CD4-positive, alpha-beta T cell (primary cell): ENCODE results near the gene DDX59. TPM values are rescaled to one million over a fixed set of nuclear protein-coding genes. Genes with fewer than 3 reads are reported as not detected.

Source experiments
- ATAC-seq: fragments of 200-7000 bp; cut with Tn5 transposase; one replicate; pipeline ENCODE4 v1.10.0; 2022; ENCODE audit warnings: mild to moderate bottlenecking; ENCODE audit not compliant: poor library complexity
- CTCF ChIA-PET: fragments of 350-600 bp; sonication (Branson Sonifier 250); formaldehyde crosslinking; loops from one replicate; lab custom pipeline; 2021; ENCODE audit warnings: antibody characterized with exemption, inconsistent platforms; lab: Charles Lee
- POLR2A ChIA-PET: fragments of 350-600 bp; sonication (Branson Sonifier 250); formaldehyde crosslinking; loops from one replicate; lab custom pipeline; 2021; ENCODE audit warnings: antibody characterized with exemption, inconsistent platforms; lab: Charles Lee
- DNase-seq, 14 experiments: peaks; one replicate each; pipeline ENCODE4 v3.0.0-alpha.2; 2013 to 2020; ENCODE audit warnings: mixed read lengths in 2 of 14
- H3K27ac ChIP-seq, 2 donors: one replicate each; pipeline versions ENCODE4 v1.5.1 to v1.7.0; 2013; ENCODE audit warnings: low read length in 2 of 2, low read depth in 1 of 2, mild to moderate bottlenecking in 1 of 2
- H3K27me3 ChIP-seq, 2 experiments: 1 replicate in 1 of 2; 2 replicates in 1 of 2; pipeline versions ENCODE4 v1.6.1 to v1.7.0; 2013; ENCODE audit warnings: low read length in 2 of 2, control low read depth in 1 of 2, mild to moderate bottlenecking in 1 of 2, moderate library complexity in 1 of 2; ENCODE audit not compliant: insufficient read depth in 2 of 2, control insufficient read depth in 1 of 2
- H3K36me3 ChIP-seq: one replicate; pipeline ENCODE4 v1.6.1; 2013; ENCODE audit warnings: low read length, control low read depth; ENCODE audit not compliant: insufficient read depth
- H3K4me1 ChIP-seq: one replicate; pipeline ENCODE4 v1.6.1; 2013; ENCODE audit warnings: low read length, control low read depth; ENCODE audit not compliant: insufficient read depth
- H3K4me3 ChIP-seq: one replicate; pipeline ENCODE4 v1.5.1; 2013; ENCODE audit warnings: mild to moderate bottlenecking, low read length, moderate library complexity
- H3K9me3 ChIP-seq, 2 experiments: 1 replicate in 1 of 2; 2 replicates in 1 of 2; pipeline versions ENCODE4 v1.6.1 to v1.7.0; 2013; ENCODE audit warnings: low read length in 2 of 2, mild to moderate bottlenecking in 2 of 2, control low read depth in 1 of 2, moderate library complexity in 1 of 2; ENCODE audit not compliant: control insufficient read depth in 1 of 2, insufficient read depth in 1 of 2
- H3K27ac Mint-ChIP-seq: one replicate; pipeline ENCODE4 v1.8.0; 2020; ENCODE audit warnings: mixed read lengths
- H3K27me3 Mint-ChIP-seq: one replicate; pipeline ENCODE4 v1.8.0; 2021; ENCODE audit warnings: mixed read lengths
- H3K36me3 Mint-ChIP-seq: one replicate; pipeline ENCODE4 v1.8.0; 2021; ENCODE audit warnings: low read depth, mixed read lengths
- H3K4me1 Mint-ChIP-seq: one replicate; pipeline ENCODE4 v1.8.0; 2021; ENCODE audit warnings: low read depth, mixed read lengths
- H3K4me3 Mint-ChIP-seq: one replicate; pipeline ENCODE4 v1.8.0; 2020; ENCODE audit warnings: mild to moderate bottlenecking, mixed read lengths
- H3K9me3 Mint-ChIP-seq: one replicate; pipeline ENCODE4 v1.8.0; 2020; ENCODE audit warnings: mixed read lengths
- intact Hi-C, 2 experiments: fragments of 100-400 bp; cut with DNase I in 1 of 2; cut with micrococcal nuclease in 1 of 2; formaldehyde crosslinking; loops; one replicate each; pipeline versions ENCODE4 v1.15.1 to v1.9.0; 2023 to 2025; cut with DNase I, micrococcal nuclease
- total RNA-seq, 174 experiments: library from RNA in 2 of 174; stranded (reverse) in 2 of 174; gene quantifications; one replicate each; pipeline ENCODE4 v1.2.3 and lab custom pipeline; 2021 to 2026
- TF ChIP-seq, protein P1 (sequence below): fragments of 200-600 bp; IDR thresholded peaks from one replicate; pipeline ENCODE4 v1.8.0; 2022; ENCODE audit warnings: antibody characterized with exemption, mild to moderate bottlenecking

The DDX59 gene
- total RNA-seq, 2 experiments from 2014 or later, result 24.7 to 27.6 TPM

- Mint-ChIP-seq H3K4me3 (no peak overlapping the region), H3K9me3 (no peaks in the 10 kb centered on the region), H3K36me3 (peaks cover 56% of the 10 kb centered on the region), H3K27ac (no peak overlapping the region), H3K4me1 (peaks cover 23% of the 10 kb centered on the region), H3K27me3 (no peaks in the 10 kb centered on the region)
- H3K36me3 ChIP-seq, result peaks cover 50% of the 10 kb centered on the region
- intact Hi-C loops, result no loop called here
- ATAC-seq (no peak), DNase-seq (no peak)
- H3K9me3 ChIP-seq, result no peaks in the 10 kb centered on the region
- peaks cover 4% of the 10 kb centered on the region for H3K4me1 ChIP-seq
- H3K27ac ChIP-seq, result no peak overlapping the region
- H3K27me3 ChIP-seq, result no peaks in the 10 kb centered on the region
- ChIA-PET CTCF (no interaction called here), POLR2A (interaction anchor here (0.7 kb wide), 1 partner anchor 1177 kb away, joined by 3 read pairs; no protein-coding TSS in a partner anchor)
- TF ChIP-seq, protein P1, sequence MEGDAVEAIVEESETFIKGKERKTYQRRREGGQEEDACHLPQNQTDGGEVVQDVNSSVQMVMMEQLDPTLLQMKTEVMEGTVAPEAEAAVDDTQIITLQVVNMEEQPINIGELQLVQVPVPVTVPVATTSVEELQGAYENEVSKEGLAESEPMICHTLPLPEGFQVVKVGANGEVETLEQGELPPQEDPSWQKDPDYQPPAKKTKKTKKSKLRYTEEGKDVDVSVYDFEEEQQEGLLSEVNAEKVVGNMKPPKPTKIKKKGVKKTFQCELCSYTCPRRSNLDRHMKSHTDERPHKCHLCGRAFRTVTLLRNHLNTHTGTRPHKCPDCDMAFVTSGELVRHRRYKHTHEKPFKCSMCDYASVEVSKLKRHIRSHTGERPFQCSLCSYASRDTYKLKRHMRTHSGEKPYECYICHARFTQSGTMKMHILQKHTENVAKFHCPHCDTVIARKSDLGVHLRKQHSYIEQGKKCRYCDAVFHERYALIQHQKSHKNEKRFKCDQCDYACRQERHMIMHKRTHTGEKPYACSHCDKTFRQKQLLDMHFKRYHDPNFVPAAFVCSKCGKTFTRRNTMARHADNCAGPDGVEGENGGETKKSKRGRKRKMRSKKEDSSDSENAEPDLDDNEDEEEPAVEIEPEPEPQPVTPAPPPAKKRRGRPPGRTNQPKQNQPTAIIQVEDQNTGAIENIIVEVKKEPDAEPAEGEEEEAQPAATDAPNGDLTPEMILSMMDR, result no peak
- H3K4me3 ChIP-seq, result no peak overlapping the region
Observed at GRCh38 chr1:200652378-200652777, 17.3 kb downstream of the DDX59 start.

DNA sequence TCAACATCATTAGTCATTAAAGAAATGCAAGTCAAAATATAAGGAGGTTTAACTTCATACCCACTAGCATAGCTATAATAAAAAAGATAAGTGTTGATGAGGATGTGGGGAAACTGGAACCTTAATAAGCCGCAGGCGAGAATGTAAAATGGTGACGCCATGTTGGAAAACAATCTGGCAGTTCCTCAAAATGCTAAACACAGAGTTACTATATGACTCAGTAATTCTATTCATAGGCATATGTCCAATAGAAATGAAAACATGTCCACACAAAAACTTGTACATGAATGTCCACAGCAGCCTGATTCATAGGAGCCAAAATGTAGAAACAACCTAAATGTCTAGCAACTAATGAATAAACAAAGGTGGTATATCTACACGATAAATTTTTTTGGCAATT lies 23.2 kb downstream of the DDX59 start:
- Mint-ChIP-seq H3K4me3 (no peak overlapping the region), H3K4me1 (no peaks in the 10 kb centered on the region), H3K36me3 (peaks cover 55% of the 10 kb centered on the region), H3K27me3 (no peaks in the 10 kb centered on the region), H3K27ac (no peak overlapping the region), H3K9me3 (no peaks in the 10 kb centered on the region)
- TF ChIP-seq, protein P1, result no peak
- no peak overlapping the region for H3K4me3 ChIP-seq
- H3K27ac ChIP-seq, result no peak overlapping the region
- no peaks in the 10 kb centered on the region for H3K4me1 ChIP-seq
- no peak for ATAC-seq
- H3K9me3 ChIP-seq, result no peaks in the 10 kb centered on the region
- intact Hi-C loops, result no loop called here
- H3K27me3 ChIP-seq, result no peaks in the 10 kb centered on the region
- ChIA-PET CTCF (no interaction called here), POLR2A (interaction anchor here (1.2 kb wide), 1 partner anchor 24 kb away, joined by 3 read pairs; the partner anchor contains the start of gene DDX59)
- no peak for DNase-seq
- H3K36me3 ChIP-seq, result peaks cover 32% of the 10 kb centered on the region

GRCh38 chr1:200644021-200644420 lies 25.7 kb downstream of the DDX59 start:
- peaks cover 55% of the 10 kb centered on the region for H3K36me3 Mint-ChIP-seq
- Histone ChIP-seq H3K9me3 (no peaks in the 10 kb centered on the region), H3K27me3 (no peaks in the 10 kb centered on the region), H3K4me3 (no peak overlapping the region), H3K36me3 (peaks cover 28% of the 10 kb centered on the region), H3K27ac (no peak overlapping the region), H3K4me1 (no peaks in the 10 kb centered on the region)
- TF ChIP-seq, protein P1, result no peak
- ATAC-seq, result no peak
- H3K27ac Mint-ChIP-seq, result no peak overlapping the region
- POLR2A ChIA-PET, result no interaction called here
- H3K27me3 Mint-ChIP-seq, result no peaks in the 10 kb centered on the region
- no peak overlapping the region for H3K4me3 Mint-ChIP-seq
- intact Hi-C loops, result no loop called here
- DNase-seq, result no peak
- CTCF ChIA-PET, result no interaction called here
- H3K4me1 Mint-ChIP-seq, result no peaks in the 10 kb centered on the region
- H3K9me3 Mint-ChIP-seq, result no peaks in the 10 kb centered on the region
